ENCODE data around the gene ARL6IP4.

The ARL6IP4 gene

DNA sequence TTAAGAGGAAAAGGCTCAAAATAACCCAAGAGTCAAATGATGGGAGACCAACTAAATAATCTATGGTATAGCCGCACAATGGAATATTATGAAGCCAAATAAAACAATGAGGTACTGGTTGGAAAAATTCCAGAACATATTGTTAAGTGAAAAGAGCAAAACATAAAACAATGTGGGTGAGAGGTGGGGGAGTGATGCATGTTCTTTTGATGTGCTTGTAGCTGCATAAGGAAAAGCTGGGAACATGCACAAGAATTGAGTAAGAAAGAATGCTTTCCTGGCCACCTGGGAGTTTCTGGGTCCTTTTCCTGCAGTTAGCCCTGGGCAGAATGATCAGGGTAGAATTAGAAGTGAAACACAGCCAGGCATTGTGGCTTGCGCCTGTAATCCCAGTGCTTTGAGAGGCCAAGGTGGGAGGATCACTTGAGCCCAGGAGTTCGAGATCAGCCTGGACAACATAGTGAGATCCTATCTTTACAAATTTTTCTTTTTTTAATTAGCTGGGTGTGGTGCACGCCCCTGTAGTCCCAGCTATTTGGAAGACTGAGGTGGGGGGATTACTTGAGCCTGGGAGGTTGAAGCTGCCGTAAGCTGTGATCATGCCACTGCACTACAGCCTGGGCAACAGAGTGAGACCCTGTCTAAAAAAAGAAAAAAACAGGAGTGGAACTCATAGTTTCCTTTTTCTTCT is 22.1 kb upstream of the ARL6IP4 start:
- DNase-seq (ENCODE audit: low read depth): no peak
- no peak overlapping the region for H3K4me3 ChIP-seq (ENCODE audit: control insufficient read depth, low read depth, low read length)
- TF ChIP-seq, protein P1, sequence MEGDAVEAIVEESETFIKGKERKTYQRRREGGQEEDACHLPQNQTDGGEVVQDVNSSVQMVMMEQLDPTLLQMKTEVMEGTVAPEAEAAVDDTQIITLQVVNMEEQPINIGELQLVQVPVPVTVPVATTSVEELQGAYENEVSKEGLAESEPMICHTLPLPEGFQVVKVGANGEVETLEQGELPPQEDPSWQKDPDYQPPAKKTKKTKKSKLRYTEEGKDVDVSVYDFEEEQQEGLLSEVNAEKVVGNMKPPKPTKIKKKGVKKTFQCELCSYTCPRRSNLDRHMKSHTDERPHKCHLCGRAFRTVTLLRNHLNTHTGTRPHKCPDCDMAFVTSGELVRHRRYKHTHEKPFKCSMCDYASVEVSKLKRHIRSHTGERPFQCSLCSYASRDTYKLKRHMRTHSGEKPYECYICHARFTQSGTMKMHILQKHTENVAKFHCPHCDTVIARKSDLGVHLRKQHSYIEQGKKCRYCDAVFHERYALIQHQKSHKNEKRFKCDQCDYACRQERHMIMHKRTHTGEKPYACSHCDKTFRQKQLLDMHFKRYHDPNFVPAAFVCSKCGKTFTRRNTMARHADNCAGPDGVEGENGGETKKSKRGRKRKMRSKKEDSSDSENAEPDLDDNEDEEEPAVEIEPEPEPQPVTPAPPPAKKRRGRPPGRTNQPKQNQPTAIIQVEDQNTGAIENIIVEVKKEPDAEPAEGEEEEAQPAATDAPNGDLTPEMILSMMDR (IDR thresholded peaks at IDR 0.05; ENCODE audit: control insufficient read depth, insufficient read depth, low read depth, low read length, missing control alignments): no peak

DNA sequence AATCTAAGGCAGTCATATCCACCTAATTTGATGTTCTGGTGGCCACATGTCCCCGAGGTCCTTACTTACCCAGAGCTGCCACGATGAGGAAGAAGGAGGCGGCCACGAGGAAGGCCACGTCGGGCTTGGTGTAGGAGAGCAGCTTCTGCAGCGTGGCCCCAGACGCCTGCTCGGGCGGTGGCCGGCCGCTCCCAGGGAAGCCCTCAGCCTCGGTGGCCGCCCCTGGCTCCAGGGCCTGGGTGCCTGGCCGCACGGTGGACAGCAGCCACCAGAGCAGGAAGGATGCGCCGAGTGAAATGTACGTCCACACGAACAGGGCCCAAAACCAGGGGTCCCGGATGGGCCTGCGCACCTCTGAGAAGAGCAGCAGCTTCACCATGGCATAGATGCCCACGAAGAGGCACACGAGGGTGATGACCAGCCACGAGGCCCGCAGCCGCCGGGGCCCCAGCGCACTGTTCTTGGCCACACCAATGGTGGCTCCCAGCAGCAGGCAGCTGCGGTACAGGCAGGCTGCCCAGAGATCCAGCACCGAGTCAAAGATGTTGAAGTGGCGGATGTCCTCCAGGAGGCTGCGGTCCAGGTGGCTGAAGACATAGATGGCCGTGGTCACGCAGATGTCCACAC is 20.8 kb upstream of the ARL6IP4 start:
- no peak overlapping the region for H3K4me3 ChIP-seq (ENCODE audit: control insufficient read depth, low read depth, low read length)
- TF ChIP-seq, protein P1 (IDR thresholded peaks at IDR 0.05; ENCODE audit: control insufficient read depth, insufficient read depth, low read depth, low read length, missing control alignments): no peak
- DNase-seq (ENCODE audit: low read depth): no peak

DNA sequence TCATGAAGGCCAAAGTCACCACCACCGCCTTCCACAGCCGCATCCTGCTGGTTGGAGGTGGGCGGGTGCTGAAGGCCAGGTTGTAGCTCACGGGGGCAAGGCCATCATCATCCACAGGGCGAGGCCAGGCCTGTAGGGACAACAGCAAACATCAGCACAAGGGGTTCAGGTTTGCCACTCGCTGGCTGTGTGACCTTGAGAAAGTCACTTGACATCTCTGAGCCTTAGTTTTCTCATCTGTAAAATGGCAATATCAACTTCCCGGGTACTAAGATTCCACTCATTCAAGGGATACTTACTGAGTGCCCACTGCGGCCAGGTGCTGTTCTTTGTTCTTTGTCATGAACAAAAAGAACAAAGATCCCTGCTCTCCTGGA is 20.3 kb upstream of the ARL6IP4 start:
- TF ChIP-seq, protein P1 (IDR thresholded peaks at IDR 0.05; ENCODE audit: control insufficient read depth, insufficient read depth, low read depth, low read length, missing control alignments): no peak
- DNase-seq (ENCODE audit: low read depth): no peak
- no peak overlapping the region for H3K4me3 ChIP-seq (ENCODE audit: control insufficient read depth, low read depth, low read length)

DNA sequence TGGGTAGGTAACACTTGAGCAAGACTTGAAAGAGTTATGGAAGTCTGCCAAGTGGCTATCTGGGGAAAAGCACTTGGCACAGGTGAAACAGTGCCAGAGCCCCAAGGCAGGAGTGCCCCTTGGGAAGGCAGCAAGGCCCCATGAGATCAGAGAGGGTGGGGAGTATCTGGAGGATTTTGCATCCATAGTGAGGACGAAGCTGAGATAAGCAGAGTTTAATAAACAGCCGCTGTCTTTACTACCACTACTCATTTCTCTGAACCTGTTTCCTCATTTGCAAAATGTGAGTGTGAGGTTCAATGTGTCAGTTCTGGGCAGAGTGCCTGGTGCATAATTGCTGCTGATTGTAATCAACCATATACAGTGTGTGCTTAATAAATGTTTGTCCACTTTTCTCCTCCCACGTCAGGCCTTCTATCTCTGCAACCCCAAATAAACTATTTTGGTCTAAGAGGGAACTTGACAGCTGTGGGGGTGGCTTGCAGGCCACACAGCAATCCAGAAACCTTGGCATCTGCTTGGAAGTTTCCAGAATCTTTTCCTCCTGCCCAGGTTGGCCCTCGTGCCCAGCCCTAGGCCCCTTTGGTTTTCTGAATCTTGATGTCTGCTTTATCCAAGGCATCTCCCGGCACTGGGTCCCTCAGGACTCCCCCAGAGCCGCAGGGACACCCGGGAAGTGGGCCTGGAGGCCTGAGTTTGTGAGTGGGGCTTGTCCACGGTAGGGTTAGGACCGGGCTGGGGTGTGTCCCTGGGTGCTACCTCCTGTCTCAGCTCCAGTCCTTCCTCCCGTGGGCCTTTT is 18.8 kb upstream of the ARL6IP4 start:
- TF ChIP-seq, protein P1 (IDR thresholded peaks at IDR 0.05; ENCODE audit: control insufficient read depth, insufficient read depth, low read depth, low read length, missing control alignments): no peak
- no peak for DNase-seq (ENCODE audit: low read depth)
- H3K4me3 ChIP-seq (ENCODE audit: control insufficient read depth, low read depth, low read length): no peak overlapping the region

DNA sequence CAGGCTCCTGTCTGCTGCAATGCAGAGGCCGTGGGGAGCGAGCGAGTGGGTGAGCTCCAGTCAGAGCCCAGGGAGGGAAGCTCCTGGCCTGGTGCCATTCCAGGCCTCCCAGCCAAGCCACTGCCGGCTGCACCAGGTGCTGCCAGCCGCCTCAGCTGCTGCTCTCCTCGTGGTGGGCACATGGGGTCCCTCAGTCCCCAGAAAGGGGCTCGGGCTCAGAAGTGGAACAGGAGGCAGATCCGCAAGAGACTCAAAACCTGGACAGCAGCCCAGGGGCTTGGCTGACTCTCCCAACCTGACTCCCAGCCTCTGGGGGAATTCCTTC is 16.6 kb upstream of the ARL6IP4 start:
- H3K4me3 ChIP-seq (ENCODE audit: control insufficient read depth, low read depth, low read length): no peak overlapping the region
- DNase-seq (ENCODE audit: low read depth): no peak
- TF ChIP-seq, protein P1 (IDR thresholded peaks at IDR 0.05; ENCODE audit: control insufficient read depth, insufficient read depth, low read depth, low read length, missing control alignments): no peak

DNA sequence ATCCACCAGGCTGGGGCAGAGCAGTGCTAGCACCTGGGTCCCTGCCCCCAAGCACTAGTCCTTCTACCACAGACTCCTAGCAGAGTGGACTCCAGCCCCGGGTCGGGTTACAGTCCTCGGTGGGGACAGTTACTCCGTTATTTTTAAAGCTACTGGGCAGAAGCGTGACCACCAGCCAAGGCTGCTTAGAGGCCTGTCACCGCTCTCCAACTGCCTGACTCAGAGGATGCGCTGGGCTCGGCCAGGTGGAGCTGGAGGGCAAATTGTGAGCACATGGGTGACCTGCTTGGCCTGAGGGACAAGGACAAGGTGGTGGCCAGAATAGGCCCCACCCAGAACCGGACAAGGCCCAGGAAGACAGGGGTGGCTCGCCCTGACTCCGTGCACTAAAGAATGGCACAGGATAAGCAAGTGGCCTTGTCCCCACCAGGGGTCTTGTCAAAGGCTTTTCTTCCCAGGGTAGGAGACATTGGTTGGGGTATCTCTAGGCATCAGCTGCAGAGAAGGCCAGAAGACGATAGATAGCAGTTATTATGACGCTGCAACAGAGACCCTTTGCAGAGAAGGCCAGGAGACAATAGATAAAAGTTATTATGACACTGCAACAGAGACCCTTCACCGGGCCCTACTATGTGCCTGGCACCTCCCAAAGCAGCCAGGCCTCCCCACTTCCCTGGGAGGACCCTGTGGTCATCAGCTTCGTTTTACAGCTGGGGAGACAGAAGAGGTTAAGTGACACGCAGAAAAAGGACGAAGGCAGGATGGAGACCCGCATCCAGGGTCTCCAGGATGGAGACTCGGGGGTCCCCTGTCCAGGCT is 15.8 kb upstream of the ARL6IP4 start:
- TF ChIP-seq, protein P1 (IDR thresholded peaks at IDR 0.05; ENCODE audit: control insufficient read depth, insufficient read depth, low read depth, low read length, missing control alignments): no peak
- no peak for DNase-seq (ENCODE audit: low read depth)
- H3K4me3 ChIP-seq (ENCODE audit: control insufficient read depth, low read depth, low read length): no peak overlapping the region
